H1 (cell line): ENCODE data around the gene BMAL2. TPM values are rescaled to one million over a fixed set of nuclear protein-coding genes. Genes with fewer than 3 reads are reported as not detected.

ENCODE experiments used
- CTCF ChIA-PET: fragments of 300-600 bp; sonication (Branson Sonifier 250); formaldehyde crosslinking; loops from one replicate; lab custom pipeline; 2021; ENCODE audit not compliant: partially characterized antibody; lab: Charles Lee
- POLR2A ChIA-PET: fragments of 300-600 bp; sonication (Branson Sonifier 250); formaldehyde crosslinking; loops from one replicate; lab custom pipeline; 2021; ENCODE audit warnings: inconsistent platforms; ENCODE audit not compliant: partially characterized antibody; lab: Charles Lee
- DNase-seq, 2 experiments: peaks; one replicate each; pipeline versions ENCODE4 v3.0.0 to v3.0.0-alpha.2; 2010 to 2022; ENCODE audit warnings: low spot score in 2 of 2, low read depth in 1 of 2, mixed read lengths in 1 of 2
- FAIRE-seq: peaks from 2 replicates; lab custom pipeline; 2011; peaks lifted over from hg19 to GRCh38; lab: Jason Lieb, UNC
- H2AFZ ChIP-seq: 2 replicates; pipeline ENCODE4 v1.8.1; 2012; ENCODE audit warnings: low read length, inconsistent platforms
- H2AK5ac ChIP-seq: 2 replicates; pipeline ENCODE4 v1.6.1; 2013; ENCODE audit warnings: low read depth, low read length
- H2BK120ac ChIP-seq: replicated peaks from 2 replicates; pipeline ENCODE3; 2013; ENCODE audit warnings: low read depth, low read length, inconsistent platforms
- H2BK12ac ChIP-seq: 2 replicates; pipeline ENCODE4 v1.6.1; 2013; ENCODE audit warnings: low read depth, low read length
- H2BK15ac ChIP-seq: 2 replicates; pipeline ENCODE4 v1.6.1; 2013; ENCODE audit warnings: low read length
- H2BK20ac ChIP-seq: 2 replicates; pipeline ENCODE4 v1.6.1; 2013; ENCODE audit warnings: low read length
- H2BK5ac ChIP-seq: 2 replicates; pipeline ENCODE4 v1.6.1; 2013; ENCODE audit warnings: low read depth, low read length
- H3K14ac ChIP-seq: 2 replicates; pipeline ENCODE4 v1.6.1; 2013; ENCODE audit warnings: inconsistent platforms; ENCODE audit not compliant: insufficient read length
- H3K18ac ChIP-seq: 2 replicates; pipeline ENCODE4 v1.6.1; 2013; ENCODE audit warnings: low read length; ENCODE audit errors: extremely low read depth
- H3K23ac ChIP-seq: 2 replicates; pipeline ENCODE4 v1.6.1; 2013; ENCODE audit warnings: inconsistent platforms; ENCODE audit not compliant: insufficient read length
- H3K23me2 ChIP-seq: 2 replicates; pipeline ENCODE4 v1.6.1; 2013; ENCODE audit warnings: low read depth, low read length
- H3K27ac ChIP-seq: 2 replicates; pipeline ENCODE4 v1.6.1; 2011; ENCODE audit warnings: low read depth, low read length, inconsistent platforms
- H3K27me3 ChIP-seq, 4 experiments: replicated peaks in 1 of 4; 1 replicate in 1 of 4; 2 replicates in 3 of 4; pipeline versions ENCODE4 v1.6.1 to v1.8.1; 2011 to 2013; ENCODE audit warnings: low read length in 3 of 4, mild to moderate bottlenecking in 3 of 4, inconsistent platforms in 2 of 4, mixed read lengths in 2 of 4, moderate library complexity in 1 of 4; ENCODE audit not compliant: control insufficient read depth in 3 of 4, insufficient read depth in 3 of 4; ENCODE audit errors: extremely low read depth in 1 of 4
- H3K36me3 ChIP-seq, 4 experiments: 2 replicates each; pipeline versions ENCODE4 v1.6.1 to v1.8.1; 2011 to 2013; ENCODE audit warnings: mild to moderate bottlenecking in 4 of 4, low read length in 3 of 4, moderate library complexity in 2 of 4, control low read depth in 1 of 4, inconsistent platforms in 1 of 4; ENCODE audit not compliant: insufficient read depth in 4 of 4, control insufficient read depth in 2 of 4
- H3K4ac ChIP-seq: replicated peaks from 2 replicates; pipeline ENCODE3; 2013; ENCODE audit warnings: low read length, low read depth, mixed read lengths, inconsistent platforms; ENCODE audit not compliant: insufficient read length
- H3K4me1 ChIP-seq, 4 experiments: replicated peaks in 1 of 4; 1 replicate in 1 of 4; 2 replicates in 3 of 4; pipeline versions ENCODE4 v1.6.1 to v1.8.1; 2011 to 2013; ENCODE audit warnings: low read length in 3 of 4, inconsistent platforms in 2 of 4, mixed read lengths in 1 of 4; ENCODE audit not compliant: insufficient read depth in 4 of 4, control insufficient read depth in 3 of 4
- H3K4me2 ChIP-seq, 2 experiments: 2 replicates each; pipeline versions ENCODE4 v1.6.1 to v1.8.1; 2011 to 2013; ENCODE audit warnings: low read depth in 2 of 2, low read length in 2 of 2, control low read depth in 1 of 2, inconsistent platforms in 1 of 2, mild to moderate bottlenecking in 1 of 2; ENCODE audit not compliant: insufficient read depth in 1 of 2
- H3K4me3 ChIP-seq, 4 experiments: fragments of 200-600, 300-600 bp in 1 of 4; sonication (generic), shearing (Covaris generic), sonication (Bioruptor Twin) in 1 of 4; 2 replicates each; pipeline versions ENCODE4 v1.5.1 to v1.8.1; 2011 to 2016; ENCODE audit warnings: low read length in 4 of 4, low read depth in 3 of 4, control low read depth in 2 of 4, inconsistent platforms in 2 of 4, mild to moderate bottlenecking in 2 of 4, mixed read lengths in 1 of 4, moderate library complexity in 1 of 4; ENCODE audit not compliant: insufficient read depth in 2 of 4; ENCODE audit errors: extremely low read depth in 1 of 4
- H3K56ac ChIP-seq: replicated peaks from 2 replicates; pipeline ENCODE3; 2013; ENCODE audit warnings: low read depth, mild to moderate bottlenecking, mixed read lengths, low read length, inconsistent platforms; ENCODE audit not compliant: insufficient read length
- H3K79me1 ChIP-seq: 2 replicates; pipeline ENCODE4 v1.6.1; 2013; ENCODE audit warnings: low read depth, low read length, control low read depth
- H3K79me2 ChIP-seq, 2 experiments: 2 replicates each; pipeline versions ENCODE4 v1.6.1 to v1.8.1; 2012 to 2013; ENCODE audit warnings: low read length in 2 of 2, mild to moderate bottlenecking in 2 of 2, inconsistent platforms in 1 of 2; ENCODE audit not compliant: insufficient read depth in 2 of 2, control insufficient read depth in 1 of 2
- H3K9ac ChIP-seq, 4 experiments: replicated peaks in 1 of 4; 1 replicate in 1 of 4; 2 replicates in 3 of 4; pipeline versions ENCODE4 v1.6.1 to v1.8.1; 2011 to 2013; ENCODE audit warnings: low read depth in 3 of 4, low read length in 3 of 4, control low read depth in 2 of 4, mild to moderate bottlenecking in 2 of 4, moderate library complexity in 2 of 4, inconsistent platforms in 1 of 4; ENCODE audit errors: extremely low read depth in 1 of 4
- H3K9me3 ChIP-seq, 2 experiments: 2 replicates each; pipeline versions ENCODE4 v1.6.1 to v1.8.1; 2012 to 2013; ENCODE audit warnings: mild to moderate bottlenecking in 2 of 2, moderate library complexity in 2 of 2, control low read depth in 1 of 2, inconsistent platforms in 1 of 2, low read depth in 1 of 2, low read length in 1 of 2, mixed read lengths in 1 of 2; ENCODE audit not compliant: insufficient read depth in 2 of 2
- H4K20me1 ChIP-seq, 2 experiments: replicated peaks in 1 of 2; 2 replicates each; pipeline versions ENCODE3 to v1.8.1; 2011 to 2013; ENCODE audit warnings: inconsistent platforms in 2 of 2, low read length in 2 of 2, mild to moderate bottlenecking in 1 of 2; ENCODE audit not compliant: insufficient read depth in 2 of 2, control insufficient read depth in 1 of 2
- H4K5ac ChIP-seq: 2 replicates; pipeline ENCODE4 v1.6.1; 2013; ENCODE audit warnings: low read length, low read depth, mixed read lengths, inconsistent platforms; ENCODE audit not compliant: insufficient read length
- H4K8ac ChIP-seq: 2 replicates; pipeline ENCODE4 v1.8.0; 2013; ENCODE audit warnings: mild to moderate bottlenecking, moderate library complexity, low read length, inconsistent platforms; ENCODE audit not compliant: insufficient read depth; ENCODE audit errors: extremely low read depth
- H4K91ac ChIP-seq: replicated peaks from 2 replicates; pipeline ENCODE3; 2013; ENCODE audit warnings: low read length, mixed read lengths, inconsistent platforms; ENCODE audit not compliant: insufficient read length
- CEBPB ChIP-seq: IDR thresholded peaks from 2 replicates; pipeline ENCODE4 v1.6.1; 2012; ENCODE audit warnings: low read depth, low read length
- CTBP2 ChIP-seq: IDR thresholded peaks from 2 replicates; pipeline ENCODE4 v1.7.0; 2011; ENCODE audit warnings: borderline replicate concordance, mild to moderate bottlenecking, moderate library complexity, mixed read lengths, low read length; ENCODE audit not compliant: insufficient read depth, insufficient read length
- FOSL1 ChIP-seq: IDR thresholded peaks from 2 replicates; pipeline ENCODE4 v1.6.1; 2011; ENCODE audit warnings: mild to moderate bottlenecking, low read depth, low read length, moderate library complexity; ENCODE audit not compliant: insufficient read depth
- KDM5A ChIP-seq: fragments of 200-600 bp; IDR thresholded peaks from 2 replicates; pipeline ENCODE4 v1.7.1; 2012; ENCODE audit warnings: mild to moderate bottlenecking, low read length, inconsistent platforms, mixed read lengths
- MAFK ChIP-seq: IDR thresholded peaks from 2 replicates; pipeline ENCODE4 v1.6.1; 2012; ENCODE audit warnings: low read depth, mild to moderate bottlenecking, improper control_type of control experiment, low read length
- SUZ12 ChIP-seq: fragments of 200-600 bp; sonication (generic); IDR thresholded peaks from 2 replicates; pipeline ENCODE4 v1.6.1; 2012; ENCODE audit warnings: mild to moderate bottlenecking, inconsistent platforms, low read length, moderate library complexity, mixed read lengths
- WGBS, 2 experiments: shearing (Covaris generic) in 1 of 2; methylation state at CpG; one replicate each; pipeline versions ENCODE4 v1.1.6 to v1.1.7; 2013 to 2015; ENCODE audit warnings: low lambda C conversion rate in 2 of 2, mixed read lengths in 2 of 2, inconsistent platforms in 1 of 2, low coverage in 1 of 2, missing lambda C conversion rate in 1 of 2; ENCODE audit not compliant: insufficient replicate concordance in 2 of 2, insufficient coverage in 1 of 2, insufficient read length in 1 of 2; ENCODE audit errors: extremely low coverage in 1 of 2, missing lambda C conversion rate in 1 of 2; 5-methylcytosine and 5-hydroxymethylcytosine counted together
- polyA plus RNA-seq, 7 experiments: library from polyadenylated mRNA; depleted of rRNA in 3 of 7; stranded (reverse) in 5 of 7; unstranded in 2 of 7; fragments of >200 nt in 5 of 7; fragments of 200-250 nt in 2 of 7; gene quantifications; 1 replicate in 5 of 7; 2 replicates in 1 of 7; 4 replicates in 1 of 7; pipeline versions ENCODE4 v1.2.1 to v1.2.3, GENCODE V29; 2011 to 2013; ENCODE audit warnings: missing spikeins in 2 of 7, mixed read lengths in 2 of 7
- total RNA-seq: library from RNA; stranded (reverse); fragmentation: NEBNext Ultra II Directional; extraction: Animal tissue kit (Norgen Biotek cat#: 25700); gene quantifications from 2 replicates; pipeline ENCODE4 v1.2.1, GENCODE V29; 2021

Gene BMAL2
- total and polyA plus RNA-seq, 2 of the 8 experiments (the other 6 are each of a cell fraction or from before 2014, with no cell fraction given): 3.2 to 20.6 TPM

- peak overlapping the region; percentile 93 for H2AFZ ChIP-seq
- DNase-seq (no peak), FAIRE-seq (no peak)
- H3K79me2 ChIP-seq: peaks cover 0 to 26% of the 10 kb centered on the region in 2 experiments; a peak in 2 of 4 replicates
- peaks cover 0 to 8% (median 2%) of the 10 kb centered on the region in 4 experiments; a peak in 5 of 7 replicates for H3K4me1 ChIP-seq
- H3K27me3 ChIP-seq: peaks cover 3 to 14% (median 7%) of the 10 kb centered on the region in 4 experiments
- no peak overlapping the region for H2BK20ac ChIP-seq
- H4K91ac ChIP-seq: no peak overlapping the region
- H3K79me1 ChIP-seq: peaks cover 3% of the 10 kb centered on the region; the same call in 1 of the 2 replicates
- peak overlapping the region; percentile 70 to 88 for H3K4me2 ChIP-seq
- no peak overlapping the region for H4K5ac ChIP-seq
- H3K9ac ChIP-seq: no peak overlapping the region
- peaks cover 12% of the 10 kb centered on the region for H3K23me2 ChIP-seq
- no peak overlapping the region for H2BK5ac ChIP-seq
- H2AK5ac ChIP-seq: no peak overlapping the region
- H3K36me3 ChIP-seq: no peaks in the 10 kb centered on the region; a peak in 1 of 8 replicates
- H3K27ac ChIP-seq: no peak overlapping the region
- H3K4ac ChIP-seq: no peak overlapping the region
- no peak overlapping the region for H3K56ac ChIP-seq
- H2BK15ac ChIP-seq: peak overlapping the region; percentile 53; the same call in 1 of the 2 replicates
- no peak overlapping the region for H4K8ac ChIP-seq
- H3K18ac ChIP-seq: no peak overlapping the region
- H2BK12ac ChIP-seq: peak overlapping the region; percentile 4; the same call in 1 of the 2 replicates
- peak overlapping the region; percentile 68 to 80 (median 71); a peak in 7 of 8 replicates for H3K4me3 ChIP-seq
- H2BK120ac ChIP-seq: no peak overlapping the region
- POLR2A ChIA-PET: interaction anchor here (0.8 to 2.3 kb wide), 6 partner anchors 12 to 95 kb away, joined by 3 to 11 read pairs (median 4); no protein-coding TSS in a partner anchor
- TF ChIP-seq KDM5A (no peak), MAFK (no peak), CEBPB (no peak), FOSL1 (no peak), CTBP2 (no peak), SUZ12 (no peak)
- CTCF ChIA-PET: interaction anchor here (1.1 kb wide), 1 partner anchor 53 kb away, joined by 3 read pairs; no protein-coding TSS in a partner anchor
- peaks cover 2 to 3% of the 10 kb centered on the region in 2 experiments for H4K20me1 ChIP-seq
- H3K14ac ChIP-seq: no peak overlapping the region
- H3K23ac ChIP-seq: no peak overlapping the region
- WGBS, 2 experiments: 57% methylated on average over 3 of the region's 3 CpGs; no CpG with 5 or more reads in 1 of the 2 experiments
- no peaks in the 10 kb centered on the region for H3K9me3 ChIP-seq
Observed at GRCh38 chr12:27331927-27332324, 710 bp upstream of the BMAL2 start.
